Body of pancreas (tissue), 4 donors: Measurements from ENCODE around the gene FH. TPM values are rescaled to one million over a fixed set of nuclear protein-coding genes. Genes with fewer than 3 reads are reported as not detected.

Source experiments
- ATAC-seq: fragments of 150-250 bp; one replicate; pipeline ENCODE4 v1.9.1; 2016
- DNase-seq, 4 donors: peaks; one replicate each; pipeline ENCODE4 v3.0.0-alpha.2; 2019
- H3K27ac ChIP-seq, 4 donors: fragments of 200-600 bp; sonication (generic); 1 replicate in 3 of 4; 2 replicates in 1 of 4; pipeline versions ENCODE4 v1.5.1 to v1.6.1; 2016 to 2019; ENCODE audit warnings: mild to moderate bottlenecking in 1 of 4, mixed read lengths in 1 of 4, moderate library complexity in 1 of 4
- H3K27me3 ChIP-seq, 2 donors: fragments of 200-600 bp; sonication (generic); one replicate each; pipeline ENCODE4 v1.6.0; 2016; ENCODE audit warnings: mild to moderate bottlenecking in 1 of 2
- H3K36me3 ChIP-seq, 2 donors: fragments of 200-600 bp; sonication (generic); replicated peaks in 1 of 2; 2 replicates each; pipeline ENCODE4 v1.5.1; 2016; ENCODE audit warnings: low read depth in 2 of 2; ENCODE audit not compliant: insufficient read depth in 1 of 2
- H3K4me1 ChIP-seq: fragments of 200-600 bp; sonication (generic); one replicate; pipeline ENCODE4 v1.6.0; 2016
- H3K4me3 ChIP-seq, 2 donors: fragments of 200-600 bp; sonication (generic); 1 replicate in 1 of 2; 2 replicates in 1 of 2; pipeline ENCODE4 v1.5.1; 2016 to 2019
- H3K9me3 ChIP-seq, 3 donors: fragments of 200-600 bp; sonication (generic); 1 replicate in 2 of 3; 2 replicates in 1 of 3; pipeline ENCODE4 v1.5.1; 2016
- CTCF ChIP-seq, 7 experiments: fragments of 450-650 bp in 4 of 7; fragments of 200-600 bp in 3 of 7; sonication (generic) in 3 of 7; IDR thresholded peaks; one replicate each; pipeline ENCODE4 v1.5.1; 2016 to 2019; ENCODE audit warnings: antibody characterized with exemption in 7 of 7
- POLR2A ChIP-seq, 3 donors: fragments of 450-650 bp; IDR thresholded peaks; one replicate each; pipeline ENCODE4 v1.6.1; 2016; ENCODE audit warnings: antibody characterized with exemption in 3 of 3, mild to moderate bottlenecking in 2 of 3
- WGBS, 2 donors: methylation state at CpG; one replicate each; pipeline ENCODE4 v1.1.5; 2017; 5-methylcytosine and 5-hydroxymethylcytosine counted together
- intact Hi-C: fragments of 100-400 bp; cut with DNase I; formaldehyde crosslinking; loops from one replicate; pipeline ENCODE4 v1.15.1; 2023
- total RNA-seq, 2 donors: library from RNA; depleted of rRNA; stranded (reverse); fragments of >200 nt; gene quantifications; one replicate each; pipeline ENCODE4 v1.1.0, GENCODE V29; 2016

FH gene
- total RNA-seq, 2 donors from 2014 or later, result 12.5 to 27.0 TPM

DNA sequence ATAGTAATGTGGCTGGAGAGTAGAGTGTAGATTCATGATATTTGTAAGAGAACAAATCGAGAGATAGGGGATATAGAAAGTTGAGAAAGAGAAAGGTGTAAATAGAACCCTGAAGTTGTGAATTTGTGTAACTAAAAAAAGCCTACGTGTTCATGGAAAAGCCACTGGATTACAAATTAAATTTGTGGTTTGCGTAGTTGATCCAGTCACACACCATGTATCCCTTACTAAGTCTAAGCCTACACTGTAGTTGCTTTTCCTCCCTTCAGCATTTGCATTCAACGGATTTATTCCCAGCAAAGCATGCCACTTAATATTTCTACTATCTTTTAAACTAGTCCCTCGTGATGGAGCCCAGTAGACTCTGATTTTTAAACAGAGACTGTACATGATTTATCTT lies 37.5 kb upstream of the FH start:
- H3K4me1 ChIP-seq, result no peaks in the 10 kb centered on the region
- TF ChIP-seq POLR2A (IDR thresholded peaks at IDR 0.05) (no peak), CTCF (IDR thresholded peaks at IDR 0.05) (no peak)
- no peak overlapping the region for H3K4me3 ChIP-seq
- H3K36me3 ChIP-seq, result no peaks in the 10 kb centered on the region
- intact Hi-C loops, result no loop called here
- H3K27me3 ChIP-seq, result no peaks in the 10 kb centered on the region
- ATAC-seq (no peak), DNase-seq (no peak)
- H3K27ac ChIP-seq, result no peak overlapping the region
- WGBS, 2 donors, result 71 to 72% methylated on average over 5 of the region's 5 CpGs
- H3K9me3 ChIP-seq, result no peaks in the 10 kb centered on the region

DNA sequence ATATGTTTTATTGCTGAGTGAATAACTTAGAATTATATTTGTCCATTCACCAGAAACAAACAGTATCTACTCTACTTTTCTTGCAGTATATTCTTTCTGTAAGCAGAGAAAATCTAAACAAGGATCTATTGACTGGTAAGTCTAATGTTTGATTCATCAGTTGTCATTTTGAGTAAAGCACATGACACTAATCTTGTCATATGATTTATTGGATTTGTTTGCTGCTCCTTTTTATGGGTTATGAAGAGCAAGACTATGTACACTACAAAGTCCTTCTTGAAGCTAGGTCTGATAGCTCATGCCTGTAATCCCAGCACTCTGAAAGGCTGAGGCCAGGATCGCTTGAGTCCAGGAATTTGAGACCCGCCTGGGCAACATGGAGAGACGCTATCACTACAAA lies 36.0 kb upstream of the FH start:
- Histone ChIP-seq H3K9me3 (no peaks in the 10 kb centered on the region), H3K27ac (no peak overlapping the region), H3K4me1 (no peaks in the 10 kb centered on the region), H3K4me3 (no peak overlapping the region), H3K36me3 (no peaks in the 10 kb centered on the region), H3K27me3 (no peaks in the 10 kb centered on the region)
- WGBS, 2 donors, result 77 to 91% methylated on average over 3 of the region's 3 CpGs
- no peak for DNase-seq
- intact Hi-C loops, result no loop called here
- ATAC-seq, result no peak
- TF ChIP-seq POLR2A (IDR thresholded peaks at IDR 0.05), result no peak
- no peak for TF ChIP-seq CTCF (IDR thresholded peaks at IDR 0.05)

- ATAC-seq (no peak), DNase-seq (no peak)
- no peak overlapping the region for H3K27ac ChIP-seq
- no peaks in the 10 kb centered on the region for H3K27me3 ChIP-seq
- no peaks in the 10 kb centered on the region for H3K4me1 ChIP-seq
- no peak for TF ChIP-seq CTCF (IDR thresholded peaks at IDR 0.05)
- TF ChIP-seq POLR2A (IDR thresholded peaks at IDR 0.05), result no peak
- 78 to 90% methylated on average over 7 of the region's 7 CpGs for WGBS, 2 donors
- intact Hi-C loops, result no loop called here
- H3K4me3 ChIP-seq, result no peak overlapping the region
- no peaks in the 10 kb centered on the region for H3K36me3 ChIP-seq
- no peaks in the 10 kb centered on the region for H3K9me3 ChIP-seq
These were observed 34.5 kb upstream of the FH start for GRCh38 chr1:241553886-241554592.

DNA sequence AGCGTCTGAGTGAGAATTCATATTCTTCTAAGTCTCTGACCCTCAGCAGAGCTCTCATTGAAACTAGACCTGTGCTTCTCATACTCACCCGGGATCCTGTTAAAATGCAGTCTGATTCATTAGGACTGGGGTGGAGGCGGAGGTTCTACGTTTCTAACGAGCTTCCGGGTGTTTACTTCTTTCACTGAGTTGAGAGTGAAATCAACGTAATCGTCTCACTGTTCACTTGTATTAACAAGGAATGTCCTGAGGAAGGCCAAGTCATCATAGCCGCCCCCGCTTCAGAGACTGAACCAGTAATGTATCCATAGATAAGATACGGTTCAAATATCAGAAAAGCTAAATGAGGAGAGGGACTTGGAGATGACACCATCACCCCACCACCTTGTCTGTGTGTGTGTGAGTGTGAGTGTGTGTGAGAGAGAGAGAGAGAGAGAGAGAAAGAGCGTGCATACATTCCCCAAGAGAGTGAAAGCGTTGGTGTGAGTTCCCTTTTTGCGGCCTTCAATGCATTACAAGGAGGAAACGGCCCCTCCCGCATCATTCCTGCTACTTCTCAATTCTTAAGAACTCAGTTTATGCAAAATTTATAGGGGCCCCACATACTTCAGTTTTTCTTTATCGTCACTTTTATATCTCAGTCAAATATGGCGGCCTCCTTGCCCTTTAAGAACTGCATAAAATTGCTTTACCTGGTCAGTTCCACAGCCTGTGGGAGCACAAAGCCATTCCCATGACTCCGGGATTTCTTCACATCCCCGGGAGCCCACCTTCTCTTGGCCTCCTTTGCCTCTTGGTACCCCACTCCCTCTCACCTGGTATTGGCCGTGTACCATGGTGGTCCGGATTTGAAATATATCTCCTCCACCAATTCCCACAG lies 32.4 kb upstream of the FH start:
- DNase-seq (peak in 2 of 4 donors; percentile 12 to 63), ATAC-seq (no peak)
- no peaks in the 10 kb centered on the region for H3K9me3 ChIP-seq
- TF ChIP-seq CTCF (IDR thresholded peaks at IDR 0.05), result no peak
- peak in 1 of 3 donors; percentile 42 for TF ChIP-seq POLR2A (IDR thresholded peaks at IDR 0.05)
- no peaks in the 10 kb centered on the region for H3K4me1 ChIP-seq
- no peaks in the 10 kb centered on the region for H3K27me3 ChIP-seq
- no peak overlapping the region for H3K4me3 ChIP-seq
- peak overlapping the region in 1 of 4 donors; percentile 63 for H3K27ac ChIP-seq
- 65 to 77% methylated on average over 22 of the region's 22 CpGs for WGBS, 2 donors
- H3K36me3 ChIP-seq, result no peaks in the 10 kb centered on the region
- intact Hi-C loops, result no loop called here
